Panc1 (cell line): ENCODE data around the gene TOB1. TPM values are rescaled to one million over a fixed set of nuclear protein-coding genes. Genes with fewer than 3 reads are reported as not detected.

Source experiments
- ATAC-seq: fragments of 200-7000 bp; cut with Tn5 transposase; 2 replicates; pipeline ENCODE4 v1.9.1; 2020; ENCODE audit warnings: mild to moderate bottlenecking, moderate library complexity
- BruUV-seq: library from RNA; stranded (reverse); fragments of 400-500 nt; replicated peaks from 2 replicates; lab custom pipeline; 2021; lab: Mats Ljungman, UMichigan
- CTCF ChIA-PET: fragments of 300-600 bp; sonication (Branson Sonifier 250); formaldehyde crosslinking; loops from one replicate; lab custom pipeline; 2022; ENCODE audit warnings: antibody characterized with exemption; lab: Charles Lee
- POLR2A ChIA-PET: fragments of 300-600 bp; sonication (Branson Sonifier 250); formaldehyde crosslinking; loops from one replicate; lab custom pipeline; 2022; ENCODE audit warnings: antibody characterized with exemption; lab: Charles Lee
- DNase-seq: peaks from one replicate; pipeline ENCODE4 v3.0.0-alpha.2; 2010; ENCODE audit warnings: low read depth, low spot score
- H3K27ac ChIP-seq: 2 replicates; pipeline ENCODE4 v1.5.1; 2011; ENCODE audit warnings: mild to moderate bottlenecking, low read length, inconsistent platforms
- H3K27me3 ChIP-seq: fragments of 200-500 bp; sonication (Bioruptor generic); 2 replicates; pipeline ENCODE4 v1.6.0; 2014; ENCODE audit warnings: low read length, inconsistent platforms; ENCODE audit not compliant: control insufficient read depth, insufficient read depth
- H3K36me3 ChIP-seq: fragments of 200-500 bp; sonication (Bioruptor generic); 2 replicates; pipeline ENCODE4 v1.5.1; 2014; ENCODE audit warnings: inconsistent platforms, mild to moderate bottlenecking, low read length, moderate library complexity; ENCODE audit not compliant: control insufficient read depth, insufficient read depth
- H3K4me1 ChIP-seq: 2 replicates; pipeline ENCODE4 v1.5.1; 2011; ENCODE audit warnings: inconsistent platforms, mild to moderate bottlenecking, low read length, moderate library complexity; ENCODE audit not compliant: control insufficient read depth, insufficient read depth
- H3K4me3 ChIP-seq, 2 experiments: 2 replicates each; pipeline ENCODE4 v1.5.1; 2011 to 2012; ENCODE audit warnings: low read depth in 2 of 2, low read length in 2 of 2, mild to moderate bottlenecking in 2 of 2, inconsistent platforms in 1 of 2, moderate library complexity in 1 of 2
- H3K9me3 ChIP-seq: fragments of 200-500 bp; sonication (Bioruptor generic); 2 replicates; pipeline ENCODE4 v1.5.1; 2014; ENCODE audit warnings: low read depth, mild to moderate bottlenecking, inconsistent platforms, low read length, moderate library complexity; ENCODE audit not compliant: control insufficient read depth, insufficient read depth
- CTCF ChIP-seq: fragments of 450-650 bp; IDR thresholded peaks from 2 replicates; pipeline ENCODE4 v1.5.1; 2017; ENCODE audit warnings: mild to moderate bottlenecking
- POLR2AphosphoS5 ChIP-seq: IDR thresholded peaks from 2 replicates; pipeline ENCODE4 v1.6.1; 2012; ENCODE audit warnings: mild to moderate bottlenecking, low read depth, low read length, moderate library complexity
- REST ChIP-seq, 2 experiments: IDR thresholded peaks; 2 replicates each; pipeline ENCODE4 v1.6.1; 2011 to 2012; ENCODE audit warnings: low read depth in 2 of 2, control low read depth in 1 of 2, low read length in 1 of 2, mild to moderate bottlenecking in 1 of 2, moderate library complexity in 1 of 2; ENCODE audit not compliant: insufficient read depth in 1 of 2
- SIN3A ChIP-seq: IDR thresholded peaks from 2 replicates; pipeline ENCODE4 v1.6.1; 2012; ENCODE audit warnings: low read depth, mild to moderate bottlenecking, low read length, moderate library complexity, borderline replicate concordance; ENCODE audit not compliant: insufficient read depth
- TCF7L2 ChIP-seq: IDR thresholded peaks from 2 replicates; pipeline ENCODE4 v1.6.1; 2011; ENCODE audit warnings: mild to moderate bottlenecking, low read depth, low read length, inconsistent platforms
- in situ Hi-C: cut with HindIII; loops from 2 replicates; pipeline ENCODE4 v1.10.0; 2016; ENCODE audit warnings: low sequenced_read_pairs, low pct_unique_long_range_greater_than_20kb
- intact Hi-C: fragments of 100-400 bp; cut with micrococcal nuclease; formaldehyde crosslinking; loops from one replicate; pipeline ENCODE4 v1.10.0; 2022; ENCODE audit not compliant: unreplicated experiment
- total RNA-seq: library from RNA; stranded (reverse); gene quantifications from one replicate; pipeline ENCODE4 v1.2.1, GENCODE V29; 2021; ENCODE audit not compliant: unreplicated experiment

The TOB1 gene
- total RNA-seq, 1 experiment from 2014 or later = 117 TPM

- ChIA-PET CTCF (interaction anchor here (0.7 to 1.0 kb wide), 2 partner anchors 23 to 62 kb away, joined by 4 to 6 read pairs; no protein-coding TSS in a partner anchor), POLR2A (interaction anchor here (0.5 kb wide), 1 partner anchor 111 kb away, joined by 3 read pairs; no protein-coding TSS in a partner anchor)
- no peaks in the 10 kb centered on the region for H3K9me3 ChIP-seq
- H3K36me3 ChIP-seq = no peaks in the 10 kb centered on the region
- H3K4me3 ChIP-seq = no peak overlapping the region
- intact Hi-C loops (loop anchor here (5.0 kb wide), 1 partner anchor 297 kb away; the partner anchor contains the start of gene SPATA20), in situ Hi-C loops (no loop called here)
- H3K27ac ChIP-seq = no peak overlapping the region
- DNase-seq (no peak), ATAC-seq (no peak)
- TF ChIP-seq SIN3A (no peak), CTCF (no peak), POLR2AphosphoS5 (no peak), REST (IDR thresholded peaks at IDR 0.05; ENCODE audit: insufficient read depth in 1 of 2, low read depth in 2 of 2, low read length in 1 of 2) (no peak), TCF7L2 (no peak)
- no peaks in the 10 kb centered on the region for H3K27me3 ChIP-seq
- no TSS peak for BruUV-seq
- H3K4me1 ChIP-seq = no peaks in the 10 kb centered on the region
Measured at GRCh38 chr17:50844117-50844700, 21.9 kb downstream of the TOB1 start.

GRCh38 chr17:50843150-50843905 lies 22.8 kb downstream of the TOB1 start:
- POLR2A ChIA-PET = interaction anchor here (0.5 to 0.6 kb wide), 2 partner anchors 69 to 110 kb away, joined by 3 to 5 read pairs; no protein-coding TSS in a partner anchor
- TF ChIP-seq SIN3A (no peak), TCF7L2 (no peak), CTCF (no peak), POLR2AphosphoS5 (no peak), REST (IDR thresholded peaks at IDR 0.05; ENCODE audit: insufficient read depth in 1 of 2, low read depth in 2 of 2, low read length in 1 of 2) (no peak)
- in situ Hi-C loops = no loop called here
- DNase-seq = no peak
- Histone ChIP-seq H3K9me3 (no peaks in the 10 kb centered on the region), H3K27me3 (no peaks in the 10 kb centered on the region), H3K4me3 (no peak overlapping the region), H3K4me1 (no peaks in the 10 kb centered on the region), H3K36me3 (no peaks in the 10 kb centered on the region), H3K27ac (no peak overlapping the region)
- no TSS peak for BruUV-seq
- CTCF ChIA-PET = interaction anchor here (0.7 to 3.2 kb wide), 3 partner anchors 24 to 61 kb away, joined by 4 to 51 read pairs (median 6); no protein-coding TSS in a partner anchor
- intact Hi-C loops = loop anchor here (5.0 kb wide), 1 partner anchor 296 kb away; the partner anchor contains the start of gene SPATA20
- ATAC-seq = no peak
